Measurements from ENCODE around the gene OR9A4. TPM values are rescaled to one million over a fixed set of nuclear protein-coding genes. Genes with fewer than 3 reads are reported as not detected.

The OR9A4 gene
- total RNA-seq, 1 donor from 2014 or later = 0.07 TPM

GRCh38 chr7:141943846-141944245 is 27.6 kb downstream of the OR9A4 start:
- Histone ChIP-seq H4K20me1 (ENCODE audit: low read depth) (no peaks in the 10 kb centered on the region), H3K4me2 (no peak overlapping the region), H3K36me3 (no peaks in the 10 kb centered on the region), H3K79me2 (ENCODE audit: low read depth) (no peaks in the 10 kb centered on the region), H3K27ac (no peak overlapping the region), H3K9me3 (ENCODE audit: low read depth) (no peaks in the 10 kb centered on the region), H3F3A (ENCODE audit: low read depth) (no peaks in the 10 kb centered on the region), H3K4me1 (no peaks in the 10 kb centered on the region), H2AFZ (replicated peaks) (no peak overlapping the region), H3K9ac (no peak overlapping the region), H3K4me3 (no peak overlapping the region), H3K27me3 (no peaks in the 10 kb centered on the region)
- H3K4me1 Mint-ChIP-seq = no peaks in the 10 kb centered on the region
- DNase-seq (ENCODE audit: low spot score) = no peak
- TF ChIP-seq CTCF (IDR thresholded peaks at IDR 0.05) = no peak
- TF ChIP-seq EZH2phosphoT487 (IDR thresholded peaks at IDR 0.05) = no peak
- TF ChIP-seq EZH2 (IDR thresholded peaks at IDR 0.05) = no peak
- no peak overlapping the region for H3K27ac Mint-ChIP-seq
- no peaks in the 10 kb centered on the region for H3K36me3 Mint-ChIP-seq
- H3K27me3 Mint-ChIP-seq (ENCODE audit: insufficient read depth, low read depth) = peaks cover 2% of the 10 kb centered on the region
- peaks cover 13% of the 10 kb centered on the region for H3K9me3 Mint-ChIP-seq
- no peak overlapping the region for H3K4me3 Mint-ChIP-seq

GRCh38 chr7:141944811-141945210 is 28.6 kb downstream of the OR9A4 start:
- Mint-ChIP-seq H3K9me3 (peaks cover 13% of the 10 kb centered on the region), H3K4me3 (no peak overlapping the region), H3K36me3 (no peaks in the 10 kb centered on the region), H3K4me1 (no peaks in the 10 kb centered on the region), H3K27ac (no peak overlapping the region), H3K27me3 (ENCODE audit: insufficient read depth, low read depth) (peaks cover 2% of the 10 kb centered on the region)
- Histone ChIP-seq H3K9ac (no peak overlapping the region), H3K36me3 (no peaks in the 10 kb centered on the region), H3K9me3 (ENCODE audit: low read depth) (no peaks in the 10 kb centered on the region), H2AFZ (replicated peaks) (no peak overlapping the region), H3K27ac (no peak overlapping the region), H3K4me3 (no peak overlapping the region), H4K20me1 (ENCODE audit: low read depth) (no peaks in the 10 kb centered on the region), H3K79me2 (ENCODE audit: low read depth) (no peaks in the 10 kb centered on the region), H3K27me3 (no peaks in the 10 kb centered on the region), H3K4me2 (no peak overlapping the region), H3K4me1 (no peaks in the 10 kb centered on the region), H3F3A (ENCODE audit: low read depth) (no peaks in the 10 kb centered on the region)
- no peak for TF ChIP-seq CTCF (IDR thresholded peaks at IDR 0.05)
- TF ChIP-seq EZH2 (IDR thresholded peaks at IDR 0.05) = no peak
- no peak for TF ChIP-seq EZH2phosphoT487 (IDR thresholded peaks at IDR 0.05)
- DNase-seq (ENCODE audit: low spot score) = no peak

GRCh38 chr7:141945356-141945755 is 29.2 kb downstream of the OR9A4 start:
- no peaks in the 10 kb centered on the region for H3K4me1 Mint-ChIP-seq
- peaks cover 13% of the 10 kb centered on the region for H3K9me3 Mint-ChIP-seq
- H3K9me3 ChIP-seq (ENCODE audit: low read depth) = no peaks in the 10 kb centered on the region
- H3K4me3 ChIP-seq = no peak overlapping the region
- H3K36me3 Mint-ChIP-seq = no peaks in the 10 kb centered on the region
- TF ChIP-seq EZH2phosphoT487 (IDR thresholded peaks at IDR 0.05) (no peak), EZH2 (IDR thresholded peaks at IDR 0.05) (no peak)
- H3K27me3 ChIP-seq = no peaks in the 10 kb centered on the region
- no peak overlapping the region for H3K27ac Mint-ChIP-seq
- H3K4me2 ChIP-seq = no peak overlapping the region
- H3K79me2 ChIP-seq (ENCODE audit: low read depth) = no peaks in the 10 kb centered on the region
- no peaks in the 10 kb centered on the region for H4K20me1 ChIP-seq (ENCODE audit: low read depth)
- H3K4me3 Mint-ChIP-seq = no peak overlapping the region
- H3F3A ChIP-seq (ENCODE audit: low read depth) = no peaks in the 10 kb centered on the region
- peaks cover 2% of the 10 kb centered on the region for H3K27me3 Mint-ChIP-seq (ENCODE audit: insufficient read depth, low read depth)
- H3K36me3 ChIP-seq = no peaks in the 10 kb centered on the region
- no peaks in the 10 kb centered on the region for H3K4me1 ChIP-seq
- no peak overlapping the region for H2AFZ ChIP-seq (replicated peaks)
- no peak overlapping the region for H3K9ac ChIP-seq
- DNase-seq (ENCODE audit: low spot score) = no peak
- H3K27ac ChIP-seq = no peak overlapping the region

- Histone ChIP-seq H3K4me1 (no peaks in the 10 kb centered on the region), H3K4me3 (no peak within 1 kb of the TSS), H3K27me3 (no peaks in the 10 kb centered on the region), H3K27ac (no peak within 1 kb of the TSS), H4K20me1 (ENCODE audit: low read depth) (no peaks in the 10 kb centered on the region), H2AFZ (replicated peaks) (no peak within 1 kb of the TSS), H3K79me2 (ENCODE audit: low read depth) (no peaks in the 10 kb centered on the region), H3K9me3 (ENCODE audit: low read depth) (no peaks in the 10 kb centered on the region), H3K36me3 (no peaks in the 10 kb centered on the region), H3K4me2 (no peak within 1 kb of the TSS), H3K9ac (no peak within 1 kb of the TSS), H3F3A (ENCODE audit: low read depth) (no peaks in the 10 kb centered on the region)
- TF ChIP-seq CTCF (IDR thresholded peaks at IDR 0.05) (no peak), EZH2 (IDR thresholded peaks at IDR 0.05) (no peak), EZH2phosphoT487 (IDR thresholded peaks at IDR 0.05) (no peak)
- Mint-ChIP-seq H3K27me3 (ENCODE audit: insufficient read depth, low read depth) (peaks cover 2% of the 10 kb centered on the region), H3K9me3 (peaks cover 2% of the 10 kb centered on the region), H3K4me1 (no peaks in the 10 kb centered on the region), H3K36me3 (no peaks in the 10 kb centered on the region), H3K27ac (no peak within 1 kb of the TSS), H3K4me3 (no peak within 1 kb of the TSS)
- DNase-seq (ENCODE audit: low spot score) = no peak
Observed at GRCh38 chr7:141946796-141947195, 30.6 kb downstream of the OR9A4 start, which contains the start of gene CLEC5A. Gene CLEC5A (minus strand): TSS chr7:141946974. CDS start chr7:141946292, 682 bp downstream.
